A673 (cell line): ENCODE measurements around the gene EXOC6B.

ENCODE experiments used
- EZH2 ChIP-seq: fragments of 200-600 bp; sonication (generic); IDR thresholded peaks from 2 replicates; pipeline ENCODE4 v1.6.1; 2017; ENCODE audit warnings: borderline replicate concordance, low read depth, mild to moderate bottlenecking, mixed read lengths, antibody characterized with exemption, low read length; ENCODE audit not compliant: poor library complexity, severe bottlenecking
- TF ChIP-seq, protein P1 (sequence below): fragments of 300-800, 200-600 bp; sonication (generic); conservative IDR thresholded peaks from 2 replicates; pipeline ENCODE4 v1.5.1; 2017; ENCODE audit warnings: low read depth, mild to moderate bottlenecking, antibody characterized with exemption, low read length, moderate library complexity, mixed read lengths

DNA sequence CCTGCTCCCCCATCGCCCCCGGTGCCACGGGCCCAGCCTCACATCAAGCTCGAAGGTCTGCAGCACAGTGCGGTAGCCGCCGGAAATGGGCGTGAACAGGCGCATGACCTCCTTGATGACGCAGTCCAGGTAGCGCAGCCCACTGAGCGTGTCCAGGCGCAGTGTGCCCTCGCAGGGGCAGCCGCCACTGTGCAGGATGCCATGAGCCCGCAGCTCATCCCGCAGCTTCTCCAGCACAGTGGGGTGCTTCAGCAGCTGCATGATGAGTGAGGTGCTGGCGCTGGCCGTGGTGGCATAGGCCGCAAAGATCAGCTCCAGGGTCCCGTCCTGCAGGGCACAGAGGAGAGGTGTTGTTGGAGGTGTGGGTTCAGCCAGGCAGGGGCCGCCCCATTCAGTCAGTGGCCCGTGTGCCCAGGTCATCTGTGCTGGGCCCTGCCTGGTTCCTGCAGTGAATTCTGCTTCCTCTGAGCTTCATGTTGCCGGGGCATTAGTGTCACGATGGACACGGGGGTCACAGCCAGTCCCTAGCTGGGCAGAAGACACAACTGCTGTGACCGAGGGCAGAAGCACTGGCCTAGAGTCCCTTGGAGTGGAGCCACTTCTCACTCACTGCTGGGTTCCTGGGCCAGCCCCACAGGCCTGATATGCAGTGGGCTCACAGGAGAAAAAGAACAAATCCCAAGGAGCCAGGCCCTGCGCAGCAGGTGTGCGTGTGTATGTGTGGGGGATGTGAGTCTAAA is 692.7 kb downstream of the EXOC6B start:
- TF ChIP-seq, protein P1, sequence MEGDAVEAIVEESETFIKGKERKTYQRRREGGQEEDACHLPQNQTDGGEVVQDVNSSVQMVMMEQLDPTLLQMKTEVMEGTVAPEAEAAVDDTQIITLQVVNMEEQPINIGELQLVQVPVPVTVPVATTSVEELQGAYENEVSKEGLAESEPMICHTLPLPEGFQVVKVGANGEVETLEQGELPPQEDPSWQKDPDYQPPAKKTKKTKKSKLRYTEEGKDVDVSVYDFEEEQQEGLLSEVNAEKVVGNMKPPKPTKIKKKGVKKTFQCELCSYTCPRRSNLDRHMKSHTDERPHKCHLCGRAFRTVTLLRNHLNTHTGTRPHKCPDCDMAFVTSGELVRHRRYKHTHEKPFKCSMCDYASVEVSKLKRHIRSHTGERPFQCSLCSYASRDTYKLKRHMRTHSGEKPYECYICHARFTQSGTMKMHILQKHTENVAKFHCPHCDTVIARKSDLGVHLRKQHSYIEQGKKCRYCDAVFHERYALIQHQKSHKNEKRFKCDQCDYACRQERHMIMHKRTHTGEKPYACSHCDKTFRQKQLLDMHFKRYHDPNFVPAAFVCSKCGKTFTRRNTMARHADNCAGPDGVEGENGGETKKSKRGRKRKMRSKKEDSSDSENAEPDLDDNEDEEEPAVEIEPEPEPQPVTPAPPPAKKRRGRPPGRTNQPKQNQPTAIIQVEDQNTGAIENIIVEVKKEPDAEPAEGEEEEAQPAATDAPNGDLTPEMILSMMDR, result no peak
- no peak for TF ChIP-seq EZH2
